Heart left ventricle (tissue), 16 donors: ENCODE data around the gene PIM1. TPM values are rescaled to one million over a fixed set of nuclear protein-coding genes. Genes with fewer than 3 reads are reported as not detected.

Source experiments
- ATAC-seq, 4 donors: fragments of 200-7000 bp; cut with Tn5 transposase; one replicate each; pipeline ENCODE4 v1.9.1; 2020 to 2022; ENCODE audit warnings: moderate library complexity in 4 of 4, mild to moderate bottlenecking in 3 of 4, moderate number of reproducible peaks in 1 of 4
- DNase-seq, 5 donors: peaks; one replicate each; pipeline ENCODE4 v3.0.0-alpha.2; 2020
- H3K27ac ChIP-seq, 12 donors: fragments of 200-600 bp; sonication (generic) in 4 of 12; one replicate each; pipeline versions ENCODE4 v1.5.0 to v1.8.0; 2016 to 2022; ENCODE audit warnings: mild to moderate bottlenecking in 2 of 12
- H3K27me3 ChIP-seq, 9 donors: fragments of 200-600 bp; sonication (generic) in 2 of 9; one replicate each; pipeline versions ENCODE4 v1.5.1 to v1.8.0; 2016 to 2022; ENCODE audit warnings: mild to moderate bottlenecking in 3 of 9
- H3K36me3 ChIP-seq, 9 donors: fragments of 200-600 bp; sonication (generic) in 2 of 9; one replicate each; pipeline versions ENCODE4 v1.5.0 to v1.8.0; 2018 to 2022; ENCODE audit warnings: mild to moderate bottlenecking in 2 of 9
- H3K4me1 ChIP-seq, 12 donors: fragments of 200-600 bp; sonication (generic) in 4 of 12; one replicate each; pipeline versions ENCODE4 v1.5.0 to v1.8.0; 2016 to 2022; ENCODE audit warnings: mild to moderate bottlenecking in 3 of 12
- H3K4me3 ChIP-seq, 12 donors: fragments of 200-600 bp; sonication (generic) in 4 of 12; one replicate each; pipeline versions ENCODE4 v1.5.0 to v1.8.0; 2017 to 2022; ENCODE audit warnings: mild to moderate bottlenecking in 9 of 12, moderate library complexity in 4 of 12
- H3K9me3 ChIP-seq, 12 donors: fragments of 200-600 bp; sonication (generic) in 4 of 12; one replicate each; pipeline versions ENCODE4 v1.5.0 to v1.8.0; 2016 to 2022; ENCODE audit warnings: mild to moderate bottlenecking in 1 of 12
- POLR2A ChIP-seq, 2 donors: fragments of 450-650 bp; IDR thresholded peaks; one replicate each; pipeline ENCODE4 v1.6.1; 2017; ENCODE audit warnings: antibody characterized with exemption in 2 of 2, mild to moderate bottlenecking in 2 of 2, moderate library complexity in 2 of 2
- WGBS, 4 donors: extraction: QIAGEN DNeasy Blood & Tissue Kit in 2 of 4; methylation state at CpG; one replicate each; pipeline versions ENCODE4 v1.1.5 to v1.1.7; 2013 to 2018; 5-methylcytosine and 5-hydroxymethylcytosine counted together
- intact Hi-C, 10 donors: fragments of 100-400 bp; cut with DNase I; formaldehyde crosslinking; loops; one replicate each; pipeline versions ENCODE4 v1.11.1 to v1.14.2; 2022
- polyA plus RNA-seq, 2 donors: library from polyadenylated mRNA; stranded (reverse); fragments of 200-250 nt; gene quantifications; one replicate each; pipeline ENCODE4 v1.2.3, GENCODE V29; 2013
- total RNA-seq, 9 donors: library from RNA; depleted of rRNA in 2 of 9; stranded (reverse); fragments of >200 nt in 2 of 9; fragmentation: NEBNext Ultra II Directional in 3 of 9; extraction: Animal tissue kit (Norgen Biotek cat#: 25700) in 3 of 9; gene quantifications; one replicate each; pipeline versions ENCODE4 v1.1.0 to v1.2.4, GENCODE V29; 2016 to 2023
- TF ChIP-seq, protein P1 (sequence below), 12 donors: fragments of 200-600 bp; sonication (generic) in 4 of 12; IDR thresholded peaks; one replicate each; pipeline versions ENCODE4 v1.5.0 to v1.8.0; 2018 to 2022; ENCODE audit warnings: antibody characterized with exemption in 12 of 12, mild to moderate bottlenecking in 5 of 12
- donor health status: ischemic (EF 13 %, LVEDD 7.1; RV severe dilation, severe dysfunction).
- donor health status: healthy with polysubstance abuse.
- donor health status: DM: no; HTN: yes; CAD: no.
- donor health status: DM: no; HTN: no; CAD: no.
- donor health status: ischemic (EF 25% LVEDD 6.9; RV normal size, moderate dysfunction).
- donor health status: ischemic (EF 25% LVEDD 5.7; RV mildly dilated, moderate dysfunction).
- donor health status: healthy.
- donor health status: DM: yes; HTN: yes; CAD: no.
- donor health status: ischemic (EF 35%, LVEDD 5.7; RV mildly dilated, moderate dysfunction).
- donor health status: nonischemic (EF 11% LVEDD 7.7; RV severe dilation, severe dysfunction).
- donor health status: DM: yes; HTN: yes; CAD: no.
- donor health status: PGD.
- donor health status: ischemic (EF 29% LVEDD 5.4; RV normal size, mild dysfunction).
- donor health status: nonischemic (EF 23%, LVEDD 6.1; RV moderate dilation, normal function).

The PIM1 gene
- total and polyA plus RNA-seq, 11 donors, result 7.0 to 81.8 (median 16.0) TPM

DNA sequence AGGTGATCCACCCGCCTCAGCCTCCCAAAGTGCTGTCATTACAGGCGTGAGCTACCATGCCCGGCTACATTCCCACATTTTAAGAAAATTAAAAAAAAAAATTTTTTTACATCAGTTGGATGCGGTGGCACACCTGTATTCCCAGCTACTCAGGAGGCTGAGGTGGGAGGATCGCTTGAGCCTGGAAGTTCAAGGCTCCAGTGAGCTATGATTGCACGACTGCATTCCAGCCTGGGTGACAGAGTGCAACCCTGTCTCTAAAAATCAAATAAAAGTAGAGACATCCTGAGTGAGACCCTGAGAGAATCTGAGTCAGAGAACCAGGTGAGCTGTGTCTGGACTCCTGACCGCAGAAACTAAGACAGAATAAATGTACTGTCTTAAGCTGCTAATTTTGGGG is 38.8 kb downstream of the PIM1 start:
- H3K4me1 ChIP-seq, result peaks cover 0 to 53% (median 0%) of the 10 kb centered on the region in 12 donors
- DNase-seq, result no peak
- no peaks in the 10 kb centered on the region for H3K9me3 ChIP-seq
- H3K4me3 ChIP-seq, result no peak overlapping the region
- ATAC-seq, result no peak
- H3K27me3 ChIP-seq, result no peaks in the 10 kb centered on the region
- no peak for TF ChIP-seq POLR2A (IDR thresholded peaks at IDR 0.05)
- TF ChIP-seq, protein P1, sequence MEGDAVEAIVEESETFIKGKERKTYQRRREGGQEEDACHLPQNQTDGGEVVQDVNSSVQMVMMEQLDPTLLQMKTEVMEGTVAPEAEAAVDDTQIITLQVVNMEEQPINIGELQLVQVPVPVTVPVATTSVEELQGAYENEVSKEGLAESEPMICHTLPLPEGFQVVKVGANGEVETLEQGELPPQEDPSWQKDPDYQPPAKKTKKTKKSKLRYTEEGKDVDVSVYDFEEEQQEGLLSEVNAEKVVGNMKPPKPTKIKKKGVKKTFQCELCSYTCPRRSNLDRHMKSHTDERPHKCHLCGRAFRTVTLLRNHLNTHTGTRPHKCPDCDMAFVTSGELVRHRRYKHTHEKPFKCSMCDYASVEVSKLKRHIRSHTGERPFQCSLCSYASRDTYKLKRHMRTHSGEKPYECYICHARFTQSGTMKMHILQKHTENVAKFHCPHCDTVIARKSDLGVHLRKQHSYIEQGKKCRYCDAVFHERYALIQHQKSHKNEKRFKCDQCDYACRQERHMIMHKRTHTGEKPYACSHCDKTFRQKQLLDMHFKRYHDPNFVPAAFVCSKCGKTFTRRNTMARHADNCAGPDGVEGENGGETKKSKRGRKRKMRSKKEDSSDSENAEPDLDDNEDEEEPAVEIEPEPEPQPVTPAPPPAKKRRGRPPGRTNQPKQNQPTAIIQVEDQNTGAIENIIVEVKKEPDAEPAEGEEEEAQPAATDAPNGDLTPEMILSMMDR (IDR thresholded peaks at IDR 0.05), result no peak
- H3K36me3 ChIP-seq, result no peaks in the 10 kb centered on the region
- peak overlapping the region in 1 of 12 donors; percentile 58 for H3K27ac ChIP-seq
- WGBS, 4 donors, result 96 to 97% (median 97%) methylated on average over 7 of the region's 7 CpGs
- intact Hi-C loops, result loop anchor here in 7 of 10 donors (2.0 to 10.0 kb wide), 7 partner anchors 36 to 444 kb away; partner anchors contain the start of genes PIM1 (in 4 of the 7) and C6orf89 (in 1 of the 7)

DNA sequence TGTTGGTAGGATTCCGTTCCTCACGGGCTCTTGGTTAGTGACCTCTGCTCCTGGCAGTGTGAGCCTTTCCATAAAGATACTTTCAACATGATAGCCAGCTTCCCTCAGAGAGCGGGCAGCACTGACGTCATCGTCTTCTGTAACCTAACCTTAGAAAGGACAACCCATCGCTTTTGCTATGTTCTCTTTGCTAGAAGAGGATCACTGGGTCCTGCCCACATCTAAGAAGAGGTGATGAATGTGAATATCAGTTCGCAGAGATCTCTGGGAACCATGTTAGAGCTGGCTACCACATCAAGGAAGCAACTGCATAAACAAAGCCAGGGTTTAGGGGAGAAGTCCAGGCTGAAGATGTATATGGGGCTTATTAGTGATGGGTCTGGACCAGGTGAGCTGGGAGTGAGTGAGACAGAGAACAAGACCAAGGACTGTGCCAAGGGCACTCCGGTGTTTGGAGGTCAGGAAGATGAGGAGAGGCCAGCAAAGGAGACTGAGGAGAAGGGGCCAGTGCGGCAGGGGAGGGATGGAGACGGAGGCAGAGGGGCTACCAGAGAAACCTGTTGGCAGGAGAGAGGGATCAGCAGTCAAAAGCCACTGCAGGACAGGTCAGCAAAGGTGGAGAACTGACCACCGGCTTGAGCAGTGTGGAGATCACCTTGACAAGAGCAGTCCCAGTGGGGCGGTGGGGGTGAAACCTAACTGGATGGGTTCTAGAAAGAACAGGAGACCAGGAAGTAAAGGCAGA is 39.7 kb downstream of the PIM1 start:
- H3K27ac ChIP-seq, result peak overlapping the region in 1 of 12 donors; percentile 58
- no peak for TF ChIP-seq POLR2A (IDR thresholded peaks at IDR 0.05)
- TF ChIP-seq, protein P1 (IDR thresholded peaks at IDR 0.05), result no peak
- intact Hi-C loops, result loop anchor here (1.0 to 10.0 kb wide), 17 partner anchors 37 to 445 kb away; partner anchors contain the start of genes C6orf89 (in 5 of the 10) and PIM1 (in 4 of the 10)
- no peak for ATAC-seq
- no peak for DNase-seq
- 86 to 88% (median 88%) methylated on average over 12 of the region's 12 CpGs for WGBS, 4 donors
- no peaks in the 10 kb centered on the region for H3K36me3 ChIP-seq
- peaks cover 0 to 53% (median 0%) of the 10 kb centered on the region in 12 donors for H3K4me1 ChIP-seq
- H3K9me3 ChIP-seq, result no peaks in the 10 kb centered on the region
- H3K4me3 ChIP-seq, result no peak overlapping the region
- H3K27me3 ChIP-seq, result no peaks in the 10 kb centered on the region

DNA sequence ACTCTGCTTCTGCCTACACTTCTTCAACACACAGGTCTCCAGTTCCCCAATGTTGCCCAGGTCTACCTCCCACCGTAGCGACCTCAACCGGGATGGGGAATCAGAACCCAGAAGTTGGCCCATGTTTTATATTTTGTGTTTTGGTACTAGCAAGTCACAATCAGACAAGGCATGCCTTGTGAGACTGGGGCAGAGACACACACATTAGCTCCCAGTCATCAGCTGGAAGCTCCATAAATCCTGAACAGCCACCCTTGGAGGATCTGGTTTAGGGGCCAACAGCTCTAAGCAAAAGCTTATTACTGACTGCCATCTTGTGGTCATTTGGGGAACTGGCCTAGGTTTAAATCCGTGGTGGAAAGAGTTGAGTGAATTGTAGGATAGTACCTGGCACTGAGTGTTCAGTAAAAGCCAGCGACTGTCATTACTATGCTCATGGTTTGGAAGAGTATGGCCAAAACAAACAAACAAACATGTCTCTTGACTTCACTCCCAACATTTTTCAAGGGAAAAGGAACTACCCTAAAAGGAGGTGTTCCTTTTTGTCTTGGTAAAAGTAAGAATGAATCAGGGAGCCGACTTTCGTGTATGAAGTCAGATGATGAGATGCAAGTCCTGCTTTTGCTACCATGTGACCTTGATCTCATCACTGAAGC is 40.5 kb downstream of the PIM1 start:
- H3K9me3 ChIP-seq, result no peaks in the 10 kb centered on the region
- DNase-seq (peak in 4 of 5 donors; percentile 54 to 75 (median 66)), ATAC-seq (peak; percentile 55 to 88 (median 84))
- intact Hi-C loops, result loop anchor here (1.0 to 10.0 kb wide), 13 partner anchors 38 to 446 kb away; partner anchors contain the start of gene C6orf89 (in 4 of the 10)
- no peak overlapping the region for H3K4me3 ChIP-seq
- peaks cover 0 to 50% (median 0%) of the 10 kb centered on the region in 12 donors for H3K4me1 ChIP-seq
- H3K27ac ChIP-seq, result peak overlapping the region in 1 of 12 donors; percentile 58
- TF ChIP-seq, protein P1 (IDR thresholded peaks at IDR 0.05), result peak; percentile 87 to 97 (median 94)
- TF ChIP-seq POLR2A (IDR thresholded peaks at IDR 0.05), result no peak
- 58 to 64% (median 62%) methylated on average over 7 of the region's 7 CpGs for WGBS, 4 donors
- H3K36me3 ChIP-seq, result no peaks in the 10 kb centered on the region
- H3K27me3 ChIP-seq, result no peaks in the 10 kb centered on the region

DNA sequence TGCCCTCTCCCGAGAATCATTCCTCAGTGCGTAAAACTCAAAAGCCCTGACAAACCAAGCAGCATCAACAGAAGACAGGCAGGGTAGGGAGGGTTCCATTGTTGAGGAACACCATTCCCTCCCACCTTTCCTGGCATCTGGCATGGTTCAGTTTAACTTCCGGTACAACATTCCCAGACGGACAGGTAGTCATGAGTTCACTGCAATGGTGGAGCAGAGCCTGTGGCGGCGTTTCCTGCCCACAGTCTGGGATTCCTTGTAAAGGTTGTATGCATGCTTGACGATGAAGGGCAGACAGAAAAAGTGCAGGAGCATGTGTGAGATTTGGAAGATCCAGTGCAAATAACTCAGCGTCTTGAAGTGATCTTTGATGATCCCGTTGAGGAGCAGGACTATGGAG is 42.3 kb downstream of the PIM1 start:
- H3K36me3 ChIP-seq, result no peaks in the 10 kb centered on the region
- H3K4me1 ChIP-seq, result peaks cover 0 to 34% (median 0%) of the 10 kb centered on the region in 12 donors
- intact Hi-C loops, result loop anchor here in 7 of 10 donors (5.0 to 10.0 kb wide), 6 partner anchors 185 to 447 kb away; partner anchors contain the start of gene C6orf89 (in 4 of the 7)
- no peak for ATAC-seq
- no peaks in the 10 kb centered on the region for H3K9me3 ChIP-seq
- DNase-seq, result no peak
- TF ChIP-seq, protein P1 (IDR thresholded peaks at IDR 0.05), result no peak
- TF ChIP-seq POLR2A (IDR thresholded peaks at IDR 0.05), result no peak
- H3K27me3 ChIP-seq, result no peaks in the 10 kb centered on the region
- H3K4me3 ChIP-seq, result no peak overlapping the region
- H3K27ac ChIP-seq, result no peak overlapping the region
- 70 to 85% (median 82%) methylated on average over 9 of the region's 9 CpGs for WGBS, 4 donors
